ENCODE data around the gene SERPINH1.

The SERPINH1 gene

DNA sequence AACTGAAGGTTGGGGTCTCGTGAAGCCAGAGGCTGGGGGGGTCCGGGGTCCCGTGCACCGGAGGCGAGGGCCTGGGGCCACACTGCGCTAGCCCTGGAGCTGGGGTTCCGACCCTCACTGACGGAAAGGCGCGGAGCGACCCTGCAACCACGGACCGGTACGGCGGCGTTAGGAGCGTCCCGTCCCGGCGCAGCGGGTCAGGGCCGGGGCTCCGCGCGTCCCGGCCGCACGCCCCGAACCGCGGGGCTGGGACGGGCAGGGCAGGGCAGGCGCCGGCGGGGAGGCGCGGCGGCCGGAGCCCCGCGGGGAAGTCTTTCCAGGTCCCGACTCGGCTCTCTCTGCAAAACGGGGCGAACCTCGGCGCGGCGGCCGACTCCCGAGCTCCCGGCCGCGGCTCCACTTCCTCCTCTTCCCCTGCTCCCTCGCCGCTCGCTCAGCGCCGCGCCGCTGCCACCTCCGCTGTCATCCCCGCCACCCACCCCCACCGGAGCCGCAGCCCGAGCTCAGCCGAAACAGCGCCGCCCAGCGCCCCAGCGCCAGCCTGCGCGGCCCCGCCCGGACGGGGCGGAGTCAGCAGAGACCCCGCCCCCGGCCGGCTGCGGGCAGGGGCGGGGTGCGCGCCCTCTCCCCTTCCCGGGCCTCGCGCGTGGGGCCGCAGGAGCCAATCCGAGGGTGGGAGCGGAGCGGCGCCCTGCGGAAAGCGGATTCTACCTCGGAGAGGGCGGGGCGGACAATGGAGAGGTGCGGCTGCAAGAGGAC lies 36.4 kb upstream of the SERPINH1 start, which contains the start of gene GDPD5:
GDPD5 (minus strand) TSS at position 509 of the 759 bp plus-strand sequence. CDS start 48,206 bp downstream, outside the sequence.
- FAIRE-seq (no peak), DNase-seq (ENCODE audit: insufficient read length, low spot score) (peak; percentile 93)

GRCh38 chr11:75526192-75526541 lies 35.9 kb upstream of the SERPINH1 start:
- no peak for FAIRE-seq

More for the DNA sequence above, 36.4 kb upstream of the SERPINH1 start, which contains the start of gene GDPD5:
- TF ChIP-seq POLR2A (IDR thresholded peaks at IDR 0.05; ENCODE audit: low read depth, low read length), result peak; percentile 68

DNA sequence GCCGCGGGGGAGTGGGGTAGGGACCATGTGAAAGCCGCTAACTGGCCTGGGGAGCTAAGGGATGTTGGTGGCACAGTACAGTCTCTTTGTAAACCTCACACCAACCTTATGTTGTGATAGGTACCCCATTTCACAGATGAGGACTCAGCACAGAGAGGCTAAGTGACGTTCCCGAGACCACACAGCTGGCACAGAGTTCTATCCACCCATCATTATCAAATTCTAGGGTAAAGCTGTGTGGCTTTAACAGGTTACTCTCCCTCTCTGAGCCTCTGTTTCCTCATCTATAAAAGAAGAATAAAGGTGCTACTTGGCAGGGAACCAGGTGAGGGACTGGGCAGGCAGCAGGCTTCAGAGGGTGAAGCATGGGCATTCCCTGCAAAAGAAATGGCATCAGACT lies 34.9 kb upstream of the SERPINH1 start:
- TF ChIP-seq POLR2A (IDR thresholded peaks at IDR 0.05; ENCODE audit: low read depth, low read length), result no peak
- no peak for DNase-seq (ENCODE audit: insufficient read length, low spot score)
- FAIRE-seq, result no peak

More at GRCh38 chr11:75526192-75526541, 35.9 kb upstream of the SERPINH1 start:
- DNase-seq (ENCODE audit: insufficient read length, low spot score), result no peak
- no peak for TF ChIP-seq POLR2A (IDR thresholded peaks at IDR 0.05; ENCODE audit: low read depth, low read length)

DNA sequence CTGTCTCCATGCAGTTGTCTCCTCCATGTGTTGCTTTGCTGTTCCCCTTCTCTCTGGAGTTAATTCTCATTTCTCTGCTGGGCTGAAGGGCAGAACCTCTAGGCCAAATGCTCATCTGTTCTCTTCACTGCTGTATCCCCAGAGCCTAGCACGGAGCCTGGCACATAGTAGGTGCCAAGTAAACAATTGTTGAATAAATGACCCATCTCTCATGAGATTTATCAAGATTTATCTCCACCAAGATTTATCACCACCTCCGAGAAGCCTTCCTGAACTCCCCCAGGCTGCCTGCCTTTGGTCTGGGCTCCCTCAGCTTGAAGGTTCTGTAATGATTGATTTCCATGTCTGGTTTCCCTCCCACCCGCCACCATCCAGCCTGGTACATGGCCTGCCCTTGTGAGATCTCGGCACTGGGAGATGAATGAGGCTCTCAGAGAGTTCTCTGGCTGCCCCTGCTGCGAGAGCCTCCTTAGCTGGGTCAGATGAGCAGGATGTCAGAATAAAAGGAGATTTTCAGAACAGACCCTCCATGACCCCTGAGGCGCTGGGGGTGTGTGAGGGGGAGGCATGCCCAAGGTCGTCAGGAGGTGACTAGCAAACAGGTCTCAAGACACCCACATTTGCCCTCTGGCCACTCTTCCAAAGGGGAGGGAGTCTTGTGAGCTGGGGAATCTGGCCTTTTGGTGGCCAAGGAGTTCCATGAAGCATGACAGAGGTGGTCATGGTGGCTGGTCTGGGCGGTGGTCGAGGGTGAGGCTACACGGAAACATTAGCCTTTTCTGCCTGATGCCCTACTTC lies 33.9 kb upstream of the SERPINH1 start:
- FAIRE-seq (no peak), DNase-seq (ENCODE audit: insufficient read length, low spot score) (no peak)
- no peak for TF ChIP-seq POLR2A (IDR thresholded peaks at IDR 0.05; ENCODE audit: low read depth, low read length)

GRCh38 chr11:75530577-75530976 lies 31.5 kb upstream of the SERPINH1 start:
- FAIRE-seq (no peak), DNase-seq (ENCODE audit: insufficient read length, low spot score) (no peak)
- TF ChIP-seq POLR2A (IDR thresholded peaks at IDR 0.05; ENCODE audit: low read depth, low read length), result no peak

DNA sequence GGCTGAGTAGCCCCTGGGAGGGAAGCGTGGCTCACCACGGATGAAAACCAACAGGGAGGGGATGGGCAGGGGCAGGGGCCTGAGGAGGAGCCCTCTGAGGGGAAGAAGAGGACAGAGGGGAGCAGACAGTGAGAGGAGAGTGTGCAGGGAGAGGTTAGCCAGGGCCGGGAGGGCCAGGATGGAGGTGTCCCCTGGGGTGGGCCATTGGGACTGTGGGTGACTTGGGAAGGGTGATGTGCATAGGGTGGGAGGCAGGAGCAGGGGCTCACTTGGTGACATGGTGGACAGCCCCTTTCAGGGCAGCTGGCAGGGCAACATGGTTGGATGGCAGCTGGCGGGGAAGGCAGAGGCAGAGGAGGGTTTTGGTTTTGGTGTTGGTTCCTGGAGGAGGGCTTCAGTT lies 30.7 kb upstream of the SERPINH1 start:
- no peak for DNase-seq (ENCODE audit: insufficient read length, low spot score)
- no peak; the same call in 1 of the 2 replicates for TF ChIP-seq POLR2A (IDR thresholded peaks at IDR 0.05; ENCODE audit: low read depth, low read length)
- FAIRE-seq, result no peak

DNA sequence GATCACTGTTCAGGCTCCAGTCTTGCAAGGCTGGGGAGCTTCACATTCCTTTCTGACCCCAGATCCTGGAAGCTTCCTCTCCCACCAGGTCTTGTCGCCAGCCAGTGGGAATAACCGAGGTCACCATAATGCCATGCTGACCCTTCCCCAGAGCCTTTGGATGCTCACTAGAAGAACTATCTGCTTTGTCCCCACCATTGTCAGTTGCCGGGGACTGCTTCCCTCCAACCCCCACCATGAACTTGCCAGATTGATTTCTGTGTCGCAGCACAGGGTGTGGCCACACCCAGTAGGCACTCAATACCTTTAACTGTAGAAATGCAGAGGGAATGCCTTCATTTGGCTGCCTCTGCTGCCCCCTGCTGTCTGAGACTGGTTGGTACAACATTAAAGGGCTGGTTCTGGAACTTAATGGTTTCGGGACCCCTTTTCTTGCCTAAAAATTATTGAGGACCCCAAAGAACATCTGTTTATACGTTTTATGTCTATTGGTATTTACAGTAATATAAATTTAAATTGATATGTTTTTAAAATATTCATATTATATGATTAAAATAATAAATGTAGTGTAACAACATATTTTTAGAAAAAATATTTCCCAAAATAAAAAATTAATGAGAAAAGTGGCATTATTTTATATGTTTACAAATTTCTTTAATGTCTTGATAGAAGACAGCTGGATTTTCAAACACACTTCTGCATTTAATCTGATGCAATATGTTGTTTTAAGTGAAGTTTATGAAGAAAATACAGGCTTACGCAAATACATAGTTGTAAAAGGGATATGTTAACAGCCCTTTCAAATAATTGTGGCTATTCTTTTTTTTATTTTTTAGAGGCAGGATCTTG lies 29.6 kb upstream of the SERPINH1 start:
- DNase-seq (ENCODE audit: insufficient read length, low spot score) (peak; percentile 76), FAIRE-seq (no peak)
- no peak for TF ChIP-seq POLR2A (IDR thresholded peaks at IDR 0.05; ENCODE audit: low read depth, low read length)

- FAIRE-seq (no peak), DNase-seq (ENCODE audit: insufficient read length, low spot score) (no peak)
- no peak for TF ChIP-seq POLR2A (IDR thresholded peaks at IDR 0.05; ENCODE audit: low read depth, low read length)
Measured at GRCh38 chr11:75533896-75534258, 28.2 kb upstream of the SERPINH1 start.

GRCh38 chr11:75534259-75535069 lies 27.6 kb upstream of the SERPINH1 start:
- FAIRE-seq (no peak), DNase-seq (ENCODE audit: insufficient read length, low spot score) (no peak)
- TF ChIP-seq POLR2A (IDR thresholded peaks at IDR 0.05; ENCODE audit: low read depth, low read length), result no peak

DNA sequence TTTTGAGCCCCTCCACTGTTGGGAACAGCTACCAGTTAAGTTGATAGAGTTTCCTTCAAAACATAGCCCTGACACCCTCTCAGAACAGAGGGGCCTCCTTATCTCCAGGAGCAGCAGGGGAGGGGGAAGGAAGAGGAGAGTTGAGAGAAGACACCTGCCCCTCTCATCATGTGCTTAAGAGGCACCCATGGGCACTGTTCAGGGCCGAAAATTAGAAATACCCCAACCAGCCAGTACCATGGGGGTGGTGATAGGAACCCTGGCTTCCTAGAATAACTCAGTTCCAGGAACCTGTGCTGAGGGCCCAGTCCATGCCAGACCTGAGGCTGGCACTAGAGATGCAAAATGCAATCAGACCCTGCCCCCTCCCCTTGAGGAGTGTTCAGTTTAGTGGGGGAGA lies 27.0 kb upstream of the SERPINH1 start:
- no peak for DNase-seq (ENCODE audit: insufficient read length, low spot score)
- no peak for TF ChIP-seq POLR2A (IDR thresholded peaks at IDR 0.05; ENCODE audit: low read depth, low read length)
- FAIRE-seq, result no peak

- FAIRE-seq (no peak), DNase-seq (ENCODE audit: insufficient read length, low spot score) (peak; percentile 73)
- TF ChIP-seq POLR2A (IDR thresholded peaks at IDR 0.05; ENCODE audit: low read depth, low read length), result no peak
Measured at GRCh38 chr11:75536786-75537641, 25.0 kb upstream of the SERPINH1 start.

- FAIRE-seq, result no peak
- no peak for TF ChIP-seq POLR2A (IDR thresholded peaks at IDR 0.05; ENCODE audit: low read depth, low read length)
Measured at GRCh38 chr11:75537740-75538139, 24.3 kb upstream of the SERPINH1 start.

More at GRCh38 chr11:75537740-75538139, 24.3 kb upstream of the SERPINH1 start:
- DNase-seq (ENCODE audit: insufficient read length, low spot score), result no peak

All from H54 (cell line).